SK-N-SH (cell line): ENCODE measurements around the gene TMC1.

Source experiments
- CTCF ChIP-seq: fragments of 200-600 bp; sonication (generic); IDR thresholded peaks from 2 replicates; pipeline ENCODE4 v1.6.1; 2017; ENCODE audit warnings: antibody characterized with exemption, mild to moderate bottlenecking, moderate library complexity
- EP300 ChIP-seq, 2 experiments: IDR thresholded peaks; 2 replicates each; pipeline versions ENCODE4 v1.4.0 to v1.6.1; 2012; ENCODE audit warnings: borderline replicate concordance in 1 of 2, low read depth in 1 of 2, low read length in 1 of 2
- EZH2phosphoT487 ChIP-seq: fragments of 200-600 bp; sonication (generic); IDR thresholded peaks from 2 replicates; pipeline ENCODE4 v1.6.1; 2017; ENCODE audit warnings: low read depth, mixed run types, mild to moderate bottlenecking, antibody characterized with exemption, moderate library complexity, borderline replicate concordance
- FOXM1 ChIP-seq: IDR thresholded peaks from 2 replicates; pipeline ENCODE4 v1.4.0; 2012; ENCODE audit warnings: low read depth, mild to moderate bottlenecking
- GABPA ChIP-seq: IDR thresholded peaks from 2 replicates; pipeline ENCODE4 v1.4.0; 2012; ENCODE audit warnings: low read depth, mild to moderate bottlenecking
- MEF2A ChIP-seq: IDR thresholded peaks from 2 replicates; pipeline ENCODE4 v1.4.0; 2012; ENCODE audit warnings: low read depth, borderline replicate concordance
- NRF1 ChIP-seq: IDR thresholded peaks from 2 replicates; pipeline ENCODE4 v1.6.1; 2012; ENCODE audit warnings: low read depth, mild to moderate bottlenecking, low read length
- POLR2AphosphoS5 ChIP-seq: IDR thresholded peaks from 2 replicates; pipeline ENCODE4 v1.6.1; 2012; ENCODE audit warnings: low read depth, low read length
- RAD21 ChIP-seq: IDR thresholded peaks from 2 replicates; pipeline ENCODE4 v1.6.1; 2012; ENCODE audit warnings: mild to moderate bottlenecking, low read length
- RFX5 ChIP-seq: IDR thresholded peaks from 2 replicates; pipeline ENCODE4 v1.6.1; 2012; ENCODE audit warnings: mild to moderate bottlenecking, improper control_type of control experiment, low read length
- SIN3A ChIP-seq: IDR thresholded peaks from 2 replicates; pipeline ENCODE4 v1.6.1; 2012; ENCODE audit warnings: low read depth, mild to moderate bottlenecking, low read length, moderate library complexity, borderline replicate concordance
- TAF1 ChIP-seq: IDR thresholded peaks from 2 replicates; pipeline ENCODE4 v1.6.1; 2012; ENCODE audit warnings: low read depth, mild to moderate bottlenecking, low read length, moderate library complexity, borderline replicate concordance
- USF1 ChIP-seq: IDR thresholded peaks from 2 replicates; pipeline ENCODE4 v1.4.0; 2012; ENCODE audit warnings: low read depth, borderline replicate concordance
- YY1 ChIP-seq: IDR thresholded peaks from 2 replicates; pipeline ENCODE4 v1.4.0; 2012; ENCODE audit warnings: low read depth, mild to moderate bottlenecking

GRCh38 chr9:72882117-72882775 is 360.8 kb downstream of the TMC1 start:
- no peak for TF ChIP-seq POLR2AphosphoS5
- TF ChIP-seq RFX5 = no peak
- no peak for TF ChIP-seq EZH2phosphoT487
- TF ChIP-seq GABPA = no peak
- no peak for TF ChIP-seq CTCF
- no peak for TF ChIP-seq TAF1
- TF ChIP-seq FOXM1 = no peak
- TF ChIP-seq MEF2A = no peak
- no peak for TF ChIP-seq RAD21
- no peak for TF ChIP-seq SIN3A
- TF ChIP-seq YY1 = no peak
- no peak for TF ChIP-seq USF1
- no peak for TF ChIP-seq EP300 (IDR thresholded peaks at IDR 0.05; ENCODE audit: borderline replicate concordance in 1 of 2, low read depth in 1 of 2, low read length in 1 of 2)
- TF ChIP-seq NRF1 = no peak
